T-cell (primary cell): Measurements from ENCODE around the gene BLVRB. TPM values are rescaled to one million over a fixed set of nuclear protein-coding genes. Genes with fewer than 3 reads are reported as not detected.
"Not testable (repeated sequence)": the region's sequence is repeated elsewhere in the genome, so short reads cannot be mapped to it uniquely, and the experiment has no call there.

Experiments
- ATAC-seq, 4 experiments: fragments of 200-7000 bp in 3 of 4; fragments of 150-1000 bp in 1 of 4; cut with Tn5 transposase; replicated peaks in 1 of 4; 1 replicate in 3 of 4; 2 replicates in 1 of 4; pipeline ENCODE4 v1.10.0; 2021; ENCODE audit warnings: moderate library complexity in 3 of 4, mild to moderate bottlenecking in 2 of 4, moderate number of reproducible peaks in 1 of 4
- CTCF ChIA-PET, 2 donors: fragments of 300-600 bp; sonication (Branson Sonifier 250); formaldehyde crosslinking; loops; one replicate each; lab custom pipeline; 2022; ENCODE audit warnings: antibody characterized with exemption in 2 of 2; lab: Charles Lee
- POLR2A ChIA-PET, 2 donors: fragments of 300-600 bp; sonication (Branson Sonifier 250); formaldehyde crosslinking; loops; one replicate each; lab custom pipeline; 2022; ENCODE audit warnings: antibody characterized with exemption in 2 of 2; lab: Charles Lee
- DNase-seq, 35 experiments: peaks; one replicate each; pipeline versions ENCODE4 v3.0.0 to v3.0.0-alpha.2; 2013 to 2023
- H3K27ac ChIP-seq: one replicate; pipeline ENCODE4 v1.5.1; 2013; ENCODE audit warnings: low read length
- H3K27me3 ChIP-seq, 2 experiments: replicated peaks in 1 of 2; 1 replicate in 1 of 2; 2 replicates in 1 of 2; pipeline versions ENCODE4 v1.6.1 to v1.7.0; 2013; ENCODE audit warnings: low read length in 1 of 2, mixed read lengths in 1 of 2; ENCODE audit not compliant: control insufficient read depth in 2 of 2, insufficient read depth in 2 of 2; ENCODE audit errors: extremely low read depth in 1 of 2
- H3K36me3 ChIP-seq, 2 donors: 1 replicate in 1 of 2; 2 replicates in 1 of 2; pipeline versions ENCODE4 v1.6.1 to v1.7.0; 2013; ENCODE audit warnings: low read length in 1 of 2; ENCODE audit not compliant: control insufficient read depth in 2 of 2, insufficient read depth in 1 of 2; ENCODE audit errors: extremely low read depth in 1 of 2
- H3K4me1 ChIP-seq, 2 experiments: 1 replicate in 1 of 2; 2 replicates in 1 of 2; pipeline versions ENCODE4 v1.6.1 to v1.7.0; 2013; ENCODE audit warnings: low read length in 2 of 2, mixed read lengths in 1 of 2; ENCODE audit not compliant: insufficient read depth in 2 of 2, control insufficient read depth in 1 of 2; ENCODE audit errors: extremely low read depth in 1 of 2
- H3K4me3 ChIP-seq, 2 donors: 1 replicate in 1 of 2; 2 replicates in 1 of 2; pipeline versions ENCODE4 v1.5.1 to v1.7.0; 2013; ENCODE audit warnings: mild to moderate bottlenecking in 2 of 2, low read length in 1 of 2, moderate library complexity in 1 of 2; ENCODE audit not compliant: control insufficient read depth in 1 of 2; ENCODE audit errors: extremely low read depth in 1 of 2
- H3K9me3 ChIP-seq: 2 replicates; pipeline ENCODE4 v1.7.0; 2013
- H3K27ac Mint-ChIP-seq, 2 donors: one replicate each; pipeline ENCODE4 v1.8.0; 2020 to 2021; ENCODE audit warnings: mild to moderate bottlenecking in 2 of 2, mixed read lengths in 2 of 2
- H3K27me3 Mint-ChIP-seq, 2 donors: one replicate each; pipeline ENCODE4 v1.8.0; 2021 to 2022; ENCODE audit warnings: mixed read lengths in 2 of 2
- H3K36me3 Mint-ChIP-seq: one replicate; pipeline ENCODE4 v1.8.0; 2021; ENCODE audit warnings: mixed read lengths
- H3K4me1 Mint-ChIP-seq, 3 donors: one replicate each; pipeline ENCODE4 v1.8.0; 2020 to 2022; ENCODE audit warnings: mixed read lengths in 3 of 3, mild to moderate bottlenecking in 1 of 3
- H3K4me3 Mint-ChIP-seq, 3 donors: one replicate each; pipeline ENCODE4 v1.8.0; 2020 to 2022; ENCODE audit warnings: mild to moderate bottlenecking in 3 of 3, mixed read lengths in 3 of 3, moderate library complexity in 3 of 3
- H3K9me3 Mint-ChIP-seq, 3 donors: one replicate each; pipeline ENCODE4 v1.8.0; 2020 to 2022; ENCODE audit warnings: mixed read lengths in 3 of 3
- WGBS: methylation state at CpG from one replicate; pipeline ENCODE4 v1.1.5; 2013; ENCODE audit warnings: missing lambda C conversion rate; ENCODE audit not compliant: insufficient coverage; 5-methylcytosine and 5-hydroxymethylcytosine counted together
- total RNA-seq, 35 experiments: library from RNA in 6 of 35; stranded (reverse) in 6 of 35; fragments of 120-200 nt in 1 of 35; gene quantifications; one replicate each; pipeline versions ENCODE4 v1.2.1 to v1.2.4 and lab custom pipeline; 2013 to 2026

The BLVRB gene
- total RNA-seq, 5 donors from 2014 or later (not counting 1 experiment from before 2014, with no cell fraction given) = 6.8 to 20.3 (median 16.4) TPM

DNA sequence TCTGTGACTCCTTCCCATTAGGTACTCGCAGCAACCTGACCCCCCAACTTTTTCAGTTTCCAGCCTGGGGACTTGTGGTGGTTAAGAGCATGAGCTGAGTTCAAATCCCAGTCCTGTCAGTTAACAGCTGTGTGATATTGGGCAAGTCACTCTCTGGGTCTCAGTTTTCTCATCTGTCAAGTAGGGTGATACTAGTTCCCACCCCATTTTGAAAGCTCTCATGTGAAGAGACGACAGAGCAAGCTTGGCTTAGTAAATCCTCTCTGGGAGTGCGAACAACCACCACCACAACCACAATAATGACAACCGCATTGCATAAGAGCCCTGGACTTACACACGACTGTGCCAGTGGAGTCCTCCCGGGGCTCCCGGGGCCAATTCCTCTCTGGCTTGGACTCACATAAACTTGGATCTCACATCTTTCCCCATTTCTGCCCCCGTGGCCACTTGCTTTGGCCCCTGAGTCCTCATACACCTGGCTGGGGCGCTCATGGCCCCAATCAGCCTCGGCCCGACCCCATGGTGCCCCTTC, 454 bp downstream of the BLVRB start:
- no peaks in the 10 kb centered on the region for H3K36me3 ChIP-seq
- Mint-ChIP-seq H3K27ac (peak overlapping the region; percentile 68 to 69), H3K9me3 (no peaks in the 10 kb centered on the region), H3K4me1 (peaks cover 24 to 34% (median 24%) of the 10 kb centered on the region in 3 donors), H3K4me3 (peak overlapping the region; percentile 76 to 92 (median 83)), H3K36me3 (no peaks in the 10 kb centered on the region), H3K27me3 (peaks cover 5 to 16% of the 10 kb centered on the region in 2 donors)
- H3K27ac ChIP-seq = peak overlapping the region; percentile 81
- ChIA-PET CTCF (interaction anchor here (0.9 to 1.7 kb wide), 8 partner anchors 22 to 1066 kb away, joined by 3 to 18 read pairs (median 5); partner anchors contain the start of genes C19orf47 (in 1 of the 2), PLD3 (in 1 of the 2) and SERTAD1 (in 1 of the 2)), POLR2A (interaction anchor here in 1 of 2 donors (0.8 to 1.8 kb wide), 2 partner anchors 22 to 899 kb away, joined by 4 to 9 read pairs; partner anchors contain the start of gene B9D2)
- H3K9me3 ChIP-seq = no peaks in the 10 kb centered on the region
- no peak for ATAC-seq
- peaks cover 3 to 24% of the 10 kb centered on the region in 2 experiments for H3K27me3 ChIP-seq
- 9% methylated on average over 10 of the region's 11 CpGs for WGBS
- H3K4me3 ChIP-seq = peak overlapping the region; percentile 56 to 73
- peak in 18 of 35 experiments; percentile 8 to 70 (median 32) for DNase-seq
- H3K4me1 ChIP-seq = peaks cover 11 to 32% of the 10 kb centered on the region in 2 experiments

DNA sequence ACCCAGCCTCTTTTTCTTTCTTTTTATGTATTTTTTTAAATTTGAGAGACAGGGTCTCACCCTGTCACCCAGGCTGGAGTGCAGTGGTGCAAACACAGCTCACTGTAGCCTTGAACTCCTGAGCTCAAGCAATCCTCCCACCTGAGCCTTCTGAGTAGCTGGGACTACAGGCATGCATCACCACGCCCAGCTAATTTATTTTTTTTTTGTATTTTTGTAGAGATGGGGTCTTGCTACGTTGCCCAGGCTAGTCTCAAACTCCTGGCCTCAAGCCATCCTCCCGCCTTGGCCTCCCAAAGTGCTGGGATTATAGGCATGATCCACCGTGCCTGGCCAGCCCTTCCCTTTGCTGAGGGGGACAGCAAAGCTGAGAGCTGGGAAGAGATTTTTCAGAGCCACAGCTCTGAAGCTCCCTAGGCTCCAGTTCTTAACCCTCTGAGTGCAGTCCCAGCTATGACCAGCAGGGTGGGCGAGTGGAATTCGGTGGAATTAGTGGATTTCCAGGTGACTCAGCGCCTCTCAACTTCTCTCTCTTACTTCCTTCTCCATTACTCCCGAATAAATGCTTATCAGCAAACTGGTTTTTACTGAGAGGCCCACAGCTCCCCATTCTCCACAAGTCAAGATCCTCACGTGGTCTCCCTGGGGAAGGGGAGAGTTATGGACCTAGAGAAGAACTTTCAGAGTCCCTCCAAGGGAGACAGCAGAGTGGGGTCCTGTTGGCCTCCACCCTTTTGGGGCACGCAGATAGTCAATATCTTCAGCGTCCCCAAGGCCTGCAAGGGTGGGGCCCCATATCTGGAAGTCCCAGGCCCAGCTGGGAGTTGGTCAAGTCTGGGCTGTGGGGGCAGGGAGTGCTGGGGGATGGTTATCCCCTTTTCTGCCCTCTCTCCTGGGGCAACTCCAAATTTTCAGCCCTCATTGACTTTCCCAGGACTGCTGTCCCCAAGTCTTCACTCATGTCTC, 1.2 kb downstream of the BLVRB start:
- no peaks in the 10 kb centered on the region for H3K9me3 ChIP-seq
- Mint-ChIP-seq H3K36me3 (no peaks in the 10 kb centered on the region), H3K4me1 (peaks cover 24 to 34% (median 24%) of the 10 kb centered on the region in 3 donors), H3K4me3 (peak overlapping the region; percentile 76 to 92 (median 83)), H3K27ac (peak overlapping the region in 1 of 2 donors; percentile 63), H3K27me3 (peaks cover 5 to 16% of the 10 kb centered on the region in 2 donors), H3K9me3 (no peaks in the 10 kb centered on the region)
- DNase-seq (peak in 33 of 35 experiments; percentile 35 to 82 (median 58)), ATAC-seq (no peak)
- H3K4me1 ChIP-seq = peaks cover 11 to 32% of the 10 kb centered on the region in 2 experiments
- no peaks in the 10 kb centered on the region for H3K36me3 ChIP-seq
- H3K27ac ChIP-seq = peak overlapping the region; percentile 81
- 78% methylated on average over 3 of the region's 11 CpGs for WGBS
- POLR2A ChIA-PET = interaction anchor here in 1 of 2 donors (0.6 kb wide), 1 partner anchor 29 kb away, joined by 7 read pairs; no protein-coding TSS in a partner anchor
- CTCF ChIA-PET = interaction anchor here (0.6 to 1.7 kb wide), 14 partner anchors 20 to 1067 kb away, joined by 3 to 18 read pairs (median 4); partner anchors contain the start of genes SERTAD1 (in 1 of the 2) and SERTAD3 (in 1 of the 2)
- peaks cover 3 to 20% of the 10 kb centered on the region in 2 experiments for H3K27me3 ChIP-seq
- peak overlapping the region in 1 of 2 donors; percentile 73 for H3K4me3 ChIP-seq

DNA sequence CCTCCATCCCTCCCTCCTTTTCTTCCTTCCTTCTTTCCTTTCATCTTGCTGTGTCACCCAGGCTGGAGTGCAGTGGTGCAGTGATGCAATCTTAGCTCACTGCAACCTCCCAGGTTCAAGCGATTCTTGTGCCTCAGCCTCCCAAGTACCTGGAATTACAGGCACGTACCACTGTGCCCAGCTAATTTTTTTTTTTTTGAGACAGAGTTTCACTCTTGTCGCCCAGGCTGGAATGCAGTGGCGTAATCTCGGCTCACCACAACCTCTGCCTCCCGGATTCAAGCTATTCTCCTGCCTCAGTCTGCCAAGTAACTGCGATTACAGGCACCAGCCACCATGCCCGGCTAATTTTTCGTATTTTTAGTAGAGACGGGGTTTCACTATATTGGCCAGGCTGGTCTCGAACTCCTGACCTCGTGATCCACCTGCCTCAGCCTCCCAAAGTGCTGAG, 1.9 kb downstream of the BLVRB start:
- POLR2A ChIA-PET, ATAC-seq, DNase-seq, H3K4me3 ChIP-seq, H3K27ac ChIP-seq, H3K36me3 ChIP-seq, H3K36me3 Mint-ChIP-seq, H3K27ac Mint-ChIP-seq, H3K9me3 ChIP-seq, H3K4me3 Mint-ChIP-seq, H3K9me3 Mint-ChIP-seq: not testable (repeated sequence)
- H3K4me1 ChIP-seq = peaks cover 11 to 32% of the 10 kb centered on the region in 2 experiments
- CTCF ChIA-PET = interaction anchor here (0.6 to 1.7 kb wide), 10 partner anchors 19 to 172 kb away, joined by 3 to 8 read pairs (median 4); partner anchors contain the start of gene SERTAD3 (in 1 of the 2)
- Mint-ChIP-seq H3K27me3 (peaks cover 5 to 16% of the 10 kb centered on the region in 2 donors), H3K4me1 (peaks cover 24 to 34% (median 24%) of the 10 kb centered on the region in 3 donors)
- H3K27me3 ChIP-seq = peaks cover 3 to 18% of the 10 kb centered on the region in 2 experiments
- 86% methylated on average over 8 of the region's 12 CpGs for WGBS

DNA sequence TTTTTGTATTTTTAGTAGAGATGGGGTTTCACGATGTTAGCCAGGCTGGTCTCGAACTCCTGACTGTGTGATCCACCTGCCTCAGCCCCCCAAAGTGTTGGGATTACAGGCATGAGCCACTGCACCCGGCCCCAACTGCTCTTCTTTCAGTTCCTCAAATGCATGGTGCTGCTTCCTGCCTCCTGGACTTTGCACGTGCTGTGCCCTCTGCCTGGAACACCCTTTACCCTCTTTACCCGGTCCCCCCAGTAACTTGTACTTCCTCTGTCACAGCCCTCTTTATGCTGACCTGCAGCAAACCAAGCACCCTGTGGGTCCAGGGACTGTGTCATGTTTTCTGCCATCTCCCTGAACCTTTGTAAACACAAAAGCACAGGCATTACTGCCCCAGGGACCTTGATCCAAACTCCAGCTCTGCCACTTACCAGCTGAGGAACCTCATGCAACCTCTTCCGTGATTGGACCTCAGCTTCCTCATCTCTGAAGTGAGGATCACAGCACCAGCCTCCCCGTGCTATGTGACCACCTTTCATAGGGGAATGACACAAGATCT, 3.8 kb downstream of the BLVRB start:
- Histone ChIP-seq H3K27me3 (peaks cover 0 to 6% of the 10 kb centered on the region in 2 experiments), H3K27ac (no peak overlapping the region), H3K4me3 (no peak overlapping the region), H3K9me3 (no peaks in the 10 kb centered on the region), H3K4me1 (peaks cover 10 to 25% of the 10 kb centered on the region in 2 experiments), H3K36me3 (no peaks in the 10 kb centered on the region)
- 39% methylated on average over 6 of the region's 7 CpGs for WGBS
- Mint-ChIP-seq H3K27me3 (peaks cover 5 to 6% of the 10 kb centered on the region in 2 donors), H3K36me3 (peaks cover 3% of the 10 kb centered on the region), H3K4me1 (peaks cover 23 to 31% (median 24%) of the 10 kb centered on the region in 3 donors), H3K4me3 (no peak overlapping the region), H3K27ac (no peak overlapping the region), H3K9me3 (no peaks in the 10 kb centered on the region)
- POLR2A ChIA-PET = no interaction called here
- DNase-seq (no peak), ATAC-seq (no peak)
- CTCF ChIA-PET = interaction anchor here in 1 of 2 donors (0.7 kb wide), 2 partner anchors 157 to 258 kb away, joined by 3 read pairs; no protein-coding TSS in a partner anchor

DNA sequence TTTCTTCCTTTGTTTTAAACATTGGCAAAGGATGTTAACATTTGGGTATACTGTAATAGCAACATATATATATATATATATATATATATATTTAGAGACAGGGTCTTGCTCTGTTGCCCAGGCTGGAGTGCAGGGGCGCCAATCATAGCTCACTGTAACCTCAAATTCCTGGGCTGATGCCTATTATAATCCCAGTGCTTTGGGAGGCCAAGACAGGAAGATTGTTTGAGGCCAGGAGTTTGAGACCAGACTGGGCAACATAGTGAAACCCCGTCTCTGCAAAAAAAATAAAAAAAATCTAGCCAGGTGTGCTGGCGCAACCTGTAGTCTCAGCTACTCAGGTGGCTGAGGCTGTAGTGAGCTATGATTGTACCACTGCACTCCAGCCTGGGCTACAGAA, 5.4 kb downstream of the BLVRB start:
- H3K9me3 ChIP-seq = no peaks in the 10 kb centered on the region
- no peaks in the 10 kb centered on the region for H3K9me3 Mint-ChIP-seq
- 100% methylated on average over 1 of the region's 3 CpGs for WGBS
- DNase-seq = no peak
- peaks cover 9 to 15% (median 10%) of the 10 kb centered on the region in 3 donors for H3K4me1 Mint-ChIP-seq
- H3K4me3 Mint-ChIP-seq = no peak overlapping the region
- no peaks in the 10 kb centered on the region for H3K27me3 Mint-ChIP-seq
- H3K4me1 ChIP-seq = peaks cover 2 to 11% of the 10 kb centered on the region in 2 experiments
- H3K27ac Mint-ChIP-seq = no peak overlapping the region
- peaks cover 3% of the 10 kb centered on the region for H3K36me3 Mint-ChIP-seq
- ChIA-PET CTCF (no interaction called here), POLR2A (no interaction called here)
- no peaks in the 10 kb centered on the region for H3K36me3 ChIP-seq
- H3K27ac ChIP-seq = no peak overlapping the region
- H3K4me3 ChIP-seq = no peak overlapping the region
- ATAC-seq = no peak
- H3K27me3 ChIP-seq = peaks cover 0 to 2% of the 10 kb centered on the region in 2 experiments
